HG03521 (cell line): Measurements from ENCODE around the gene OAS3.
"Not testable (repeated sequence)": the region's sequence is repeated elsewhere in the genome, so short reads cannot be mapped to it uniquely, and the experiment has no call there.

ENCODE experiments used
- ATAC-seq: cut with Tn5 transposase; IDR thresholded peaks from one replicate; pipeline ENCODE4 v1.9.1; 2021; ENCODE audit warnings: mild to moderate bottlenecking, moderate library complexity; ENCODE audit not compliant: unreplicated experiment

The OAS3 gene

DNA sequence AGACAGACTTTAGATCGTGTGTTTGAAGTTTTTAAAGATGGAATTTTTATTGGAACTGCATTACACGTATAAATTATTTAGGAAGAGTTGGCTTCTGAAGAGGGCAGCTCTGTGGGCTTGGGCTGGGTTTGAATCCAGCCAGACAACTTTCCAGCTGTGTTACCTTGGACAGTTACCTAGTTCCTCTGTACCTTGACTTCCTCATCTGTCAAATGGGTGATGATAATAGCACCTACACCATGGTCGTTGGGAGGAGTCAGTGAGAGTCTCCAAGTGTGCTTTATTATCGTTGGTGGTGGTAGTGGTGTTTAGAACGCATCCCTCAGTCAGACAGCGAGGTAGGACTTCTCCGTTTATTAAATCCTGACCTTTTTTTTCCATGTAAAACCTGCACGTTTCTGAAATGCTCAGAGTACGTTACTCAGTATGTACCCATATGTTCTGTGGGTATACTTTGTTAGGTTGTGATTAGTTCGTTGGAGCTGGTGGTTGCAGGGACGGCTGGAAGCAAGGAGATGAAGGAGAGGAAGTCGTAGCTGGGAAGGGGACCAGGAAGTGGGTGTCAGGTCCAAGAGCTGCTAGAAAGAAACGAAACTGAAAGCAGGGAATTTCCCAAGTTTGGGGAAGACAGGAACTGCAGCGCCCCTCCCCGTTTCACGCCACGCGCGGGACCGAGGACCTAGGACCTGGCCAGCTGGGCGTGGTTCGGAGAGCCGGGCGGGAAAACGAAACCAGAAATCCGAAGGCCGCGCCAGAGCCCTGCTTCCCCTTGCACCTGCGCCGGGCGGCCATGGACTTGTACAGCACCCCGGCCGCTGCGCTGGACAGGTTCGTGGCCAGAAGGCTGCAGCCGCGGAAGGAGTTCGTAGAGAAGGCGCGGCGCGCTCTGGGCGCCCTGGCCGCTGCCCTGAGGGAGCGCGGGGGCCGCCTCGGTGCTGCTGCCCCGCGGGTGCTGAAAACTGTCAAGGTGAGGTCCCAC lies at the start of gene OAS3:
Gene OAS3 (plus strand): TSS at position 734 of the 979 bp plus-strand sequence. CDS start 57 bp downstream, at position 791.
- ATAC-seq = no peak

GRCh38 chr12:112891093-112892024 lies 46.9 kb upstream of the OAS3 start:
- no peak for ATAC-seq

- no peak for ATAC-seq
Observed at GRCh38 chr12:112892856-112893255, 45.4 kb upstream of the OAS3 start.

DNA sequence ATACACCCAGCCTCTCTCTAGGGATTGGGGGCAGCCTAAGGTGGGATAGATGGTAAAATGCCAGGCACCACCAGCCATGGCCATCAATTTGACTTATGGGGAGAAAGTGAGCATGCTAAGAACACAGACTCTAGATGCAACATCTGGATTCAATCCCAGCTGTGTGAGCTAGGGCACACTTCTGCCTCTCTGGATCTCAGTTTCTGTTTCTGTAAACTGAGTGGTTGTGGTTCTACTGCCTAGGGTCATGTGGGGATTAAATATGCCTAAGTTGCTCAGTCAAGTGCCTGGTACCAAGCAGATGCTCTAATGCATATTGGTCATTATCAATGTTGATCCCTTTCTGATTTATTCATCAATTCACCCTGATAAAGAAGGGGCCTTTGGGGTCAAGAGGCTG lies 44.1 kb upstream of the OAS3 start:
- ATAC-seq = no peak

GRCh38 chr12:112898380-112898779 lies 39.9 kb upstream of the OAS3 start:
- ATAC-seq = no peak

- ATAC-seq = no peak
Observed at GRCh38 chr12:112900298-112901145, 37.8 kb upstream of the OAS3 start.

DNA sequence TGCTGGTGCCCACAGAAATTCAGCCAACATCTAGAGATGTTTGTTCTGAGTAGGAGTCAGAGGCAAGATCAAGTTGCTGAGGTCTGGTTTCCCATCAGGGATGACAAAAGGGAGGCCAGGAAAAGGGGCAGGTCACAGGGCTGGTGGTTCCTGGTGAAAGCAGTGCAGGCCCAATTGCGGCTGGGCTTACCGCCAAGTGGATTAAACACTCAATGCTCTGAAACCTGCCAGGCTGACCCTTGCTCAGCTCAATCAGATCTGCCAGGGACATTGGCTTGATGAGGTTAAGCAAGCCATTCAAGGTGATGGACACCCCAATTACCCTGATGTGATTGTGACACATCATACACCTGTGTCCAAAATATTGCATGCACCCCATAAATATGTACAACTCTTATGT lies 37.0 kb upstream of the OAS3 start:
- no peak for ATAC-seq

GRCh38 chr12:112904571-112904970 lies 33.7 kb upstream of the OAS3 start:
- ATAC-seq = no peak

DNA sequence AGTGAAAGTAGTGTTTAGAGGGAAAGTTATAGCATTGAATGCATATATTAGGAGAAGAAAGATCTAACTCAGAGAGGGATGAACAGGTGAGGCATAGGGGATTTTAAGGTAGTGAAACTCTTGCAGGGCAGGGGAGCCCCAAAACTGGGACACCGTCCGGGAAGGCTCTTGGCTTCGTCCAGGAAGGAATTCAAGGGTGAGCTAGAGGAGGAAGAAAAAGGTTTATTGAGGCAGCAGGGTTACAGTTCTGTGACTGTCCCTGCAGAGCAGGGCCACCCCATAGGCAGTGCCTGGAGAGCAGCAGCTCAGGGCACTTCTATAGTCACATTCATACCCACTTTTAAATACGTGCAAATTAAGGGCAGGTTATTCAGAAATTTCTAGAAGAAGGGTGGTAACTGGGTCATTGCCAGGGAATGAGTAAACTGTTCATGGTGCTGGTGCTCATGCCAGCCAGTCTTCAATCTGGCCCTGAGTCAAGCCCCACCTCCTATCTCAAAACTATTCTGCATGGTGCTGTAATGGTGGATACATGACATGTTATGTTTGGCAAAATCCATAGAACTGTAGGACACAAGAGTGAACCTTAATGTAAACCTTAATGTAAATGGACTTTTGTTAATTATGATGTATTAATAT lies 32.7 kb upstream of the OAS3 start:
- ATAC-seq = no peak

DNA sequence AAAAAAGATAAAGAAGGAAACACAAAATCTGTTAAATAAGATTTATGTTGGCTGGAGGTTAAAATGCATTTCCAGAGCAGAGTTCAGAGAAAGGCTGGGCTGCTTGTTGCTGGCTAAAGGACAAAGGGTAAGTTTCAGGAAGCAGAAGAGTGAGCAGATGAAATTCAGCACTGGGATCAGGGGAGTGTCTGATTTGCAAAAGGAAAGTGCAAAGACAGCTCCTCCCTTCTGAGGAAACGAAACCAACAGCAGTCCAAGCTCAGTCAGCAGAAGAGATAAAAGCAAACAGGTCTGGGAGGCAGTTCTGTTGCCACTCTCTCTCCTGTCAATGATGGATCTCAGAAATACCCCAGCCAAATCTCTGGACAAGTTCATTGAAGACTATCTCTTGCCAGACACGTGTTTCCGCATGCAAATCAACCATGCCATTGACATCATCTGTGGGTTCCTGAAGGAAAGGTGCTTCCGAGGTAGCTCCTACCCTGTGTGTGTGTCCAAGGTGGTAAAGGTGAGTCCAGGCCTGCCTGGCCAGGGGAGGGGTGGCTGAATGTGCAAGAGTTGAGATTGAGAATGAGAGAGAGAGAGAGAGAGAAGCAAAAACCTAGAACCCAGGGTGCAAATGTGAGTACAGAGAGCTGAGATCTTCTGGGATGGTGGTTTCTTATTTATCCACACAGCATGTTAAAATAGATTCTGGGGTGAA lies 31.4 kb upstream of the OAS3 start, which contains the start of gene OAS1:
Gene OAS1 (plus strand): TSS at position 251 of the 703 bp plus-strand sequence. CDS start 78 bp downstream, at position 329.
- peak; percentile 68 for ATAC-seq

GRCh38 chr12:112907415-112908157 lies 30.7 kb upstream of the OAS3 start:
- peak; percentile 45 for ATAC-seq

DNA sequence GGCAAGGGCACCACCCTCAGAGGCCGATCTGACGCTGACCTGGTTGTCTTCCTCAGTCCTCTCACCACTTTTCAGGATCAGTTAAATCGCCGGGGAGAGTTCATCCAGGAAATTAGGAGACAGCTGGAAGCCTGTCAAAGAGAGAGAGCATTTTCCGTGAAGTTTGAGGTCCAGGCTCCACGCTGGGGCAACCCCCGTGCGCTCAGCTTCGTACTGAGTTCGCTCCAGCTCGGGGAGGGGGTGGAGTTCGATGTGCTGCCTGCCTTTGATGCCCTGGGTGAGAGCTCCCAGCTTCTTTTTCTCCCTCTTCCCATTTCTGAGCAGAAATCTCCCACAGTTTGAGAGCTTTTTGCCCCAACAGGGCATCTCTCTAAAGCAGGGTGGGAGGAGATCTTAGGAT lies 29.7 kb upstream of the OAS3 start:
- no peak for ATAC-seq

- ATAC-seq = no peak
Observed at GRCh38 chr12:112909693-112910092, 28.6 kb upstream of the OAS3 start.

GRCh38 chr12:112913038-112913688 lies 25.1 kb upstream of the OAS3 start:
- no peak for ATAC-seq

DNA sequence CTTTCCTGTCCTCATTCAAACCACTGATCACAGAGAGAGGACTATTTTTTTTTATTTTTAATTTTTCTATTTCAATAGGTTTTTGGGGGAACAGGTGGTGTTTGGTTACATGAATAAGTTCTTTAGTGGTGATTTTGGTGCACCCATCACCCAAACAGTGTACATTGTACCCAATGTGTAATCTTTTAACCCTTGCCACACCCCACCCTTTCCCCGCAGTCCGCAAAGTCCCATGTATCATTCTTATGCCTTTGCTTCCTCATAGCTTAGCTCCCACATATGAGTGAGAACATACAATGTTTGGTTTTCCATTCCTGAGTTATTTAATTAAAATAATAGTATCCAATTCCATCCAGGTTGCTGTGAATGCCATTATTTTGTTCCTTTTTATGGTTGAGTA lies 24.4 kb upstream of the OAS3 start:
- ATAC-seq = not testable (repeated sequence)

GRCh38 chr12:112916270-112916669 lies 22.0 kb upstream of the OAS3 start:
- ATAC-seq = no peak

GRCh38 chr12:112919121-112919520 lies 19.2 kb upstream of the OAS3 start:
- no peak for ATAC-seq

DNA sequence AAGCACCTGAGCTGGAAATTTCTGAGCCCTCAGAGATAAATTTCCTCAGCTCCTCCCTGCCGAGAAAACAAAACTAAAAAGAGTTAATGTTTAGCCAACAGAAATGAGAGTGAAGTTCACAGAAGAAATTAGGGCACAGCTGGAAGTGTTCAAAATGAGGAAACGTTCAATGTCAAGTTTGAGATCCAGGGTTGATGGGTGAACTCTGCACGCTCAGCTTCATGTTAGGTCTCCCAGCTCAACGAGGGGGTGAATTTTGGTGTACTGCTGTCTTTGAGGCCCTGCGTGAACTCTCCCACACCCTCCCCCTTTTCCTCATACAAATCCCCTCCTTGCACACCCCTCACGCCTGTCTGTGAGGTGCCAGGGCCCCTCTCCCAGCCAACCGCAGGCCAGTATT lies 13.3 kb upstream of the OAS3 start:
- ATAC-seq = peak; percentile 57
